Measurements from ENCODE around the gene DHRS7B.
"Not testable (repeated sequence)": the region's sequence is repeated elsewhere in the genome, so short reads cannot be mapped to it uniquely, and the experiment has no call there.

DHRS7B gene

DNA sequence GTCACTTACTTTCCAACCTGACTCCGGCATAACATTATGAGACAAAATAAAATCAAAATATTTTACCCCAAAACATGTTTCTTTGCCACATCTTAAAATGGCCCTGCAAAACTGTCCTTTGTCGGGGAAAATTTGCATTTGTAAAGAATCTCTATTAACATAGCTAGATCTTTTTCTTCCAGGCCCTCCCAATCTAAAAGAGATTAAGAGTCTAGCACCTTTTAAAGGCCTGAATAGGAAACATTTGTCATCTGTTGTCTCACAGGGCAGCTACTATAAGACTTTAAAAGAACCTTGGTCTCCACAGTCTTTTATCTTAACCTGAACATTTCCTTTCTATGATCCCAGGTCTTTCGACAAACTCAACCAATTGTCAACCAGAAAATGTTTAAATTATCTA is 18.1 kb upstream of the DHRS7B start:
- TF ChIP-seq, protein P1, sequence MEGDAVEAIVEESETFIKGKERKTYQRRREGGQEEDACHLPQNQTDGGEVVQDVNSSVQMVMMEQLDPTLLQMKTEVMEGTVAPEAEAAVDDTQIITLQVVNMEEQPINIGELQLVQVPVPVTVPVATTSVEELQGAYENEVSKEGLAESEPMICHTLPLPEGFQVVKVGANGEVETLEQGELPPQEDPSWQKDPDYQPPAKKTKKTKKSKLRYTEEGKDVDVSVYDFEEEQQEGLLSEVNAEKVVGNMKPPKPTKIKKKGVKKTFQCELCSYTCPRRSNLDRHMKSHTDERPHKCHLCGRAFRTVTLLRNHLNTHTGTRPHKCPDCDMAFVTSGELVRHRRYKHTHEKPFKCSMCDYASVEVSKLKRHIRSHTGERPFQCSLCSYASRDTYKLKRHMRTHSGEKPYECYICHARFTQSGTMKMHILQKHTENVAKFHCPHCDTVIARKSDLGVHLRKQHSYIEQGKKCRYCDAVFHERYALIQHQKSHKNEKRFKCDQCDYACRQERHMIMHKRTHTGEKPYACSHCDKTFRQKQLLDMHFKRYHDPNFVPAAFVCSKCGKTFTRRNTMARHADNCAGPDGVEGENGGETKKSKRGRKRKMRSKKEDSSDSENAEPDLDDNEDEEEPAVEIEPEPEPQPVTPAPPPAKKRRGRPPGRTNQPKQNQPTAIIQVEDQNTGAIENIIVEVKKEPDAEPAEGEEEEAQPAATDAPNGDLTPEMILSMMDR (IDR thresholded peaks at IDR 0.05; ENCODE audit: low read depth, low read length, missing control alignments) = no peak

GRCh38 chr17:21113049-21113690 is 13.6 kb upstream of the DHRS7B start:
- H3K4me3 ChIP-seq (replicated peaks; ENCODE audit: low read depth, low read length) = no peak overlapping the region
- DNase-seq (ENCODE audit: extremely low read depth, low read depth) = no peak
- TF ChIP-seq, protein P1 (IDR thresholded peaks at IDR 0.05; ENCODE audit: low read depth, low read length, missing control alignments) = no peak

More for the DNA sequence above, 18.1 kb upstream of the DHRS7B start:
- no peak for DNase-seq (ENCODE audit: extremely low read depth, low read depth)
- H3K4me3 ChIP-seq (replicated peaks; ENCODE audit: low read depth, low read length) = no peak overlapping the region

DNA sequence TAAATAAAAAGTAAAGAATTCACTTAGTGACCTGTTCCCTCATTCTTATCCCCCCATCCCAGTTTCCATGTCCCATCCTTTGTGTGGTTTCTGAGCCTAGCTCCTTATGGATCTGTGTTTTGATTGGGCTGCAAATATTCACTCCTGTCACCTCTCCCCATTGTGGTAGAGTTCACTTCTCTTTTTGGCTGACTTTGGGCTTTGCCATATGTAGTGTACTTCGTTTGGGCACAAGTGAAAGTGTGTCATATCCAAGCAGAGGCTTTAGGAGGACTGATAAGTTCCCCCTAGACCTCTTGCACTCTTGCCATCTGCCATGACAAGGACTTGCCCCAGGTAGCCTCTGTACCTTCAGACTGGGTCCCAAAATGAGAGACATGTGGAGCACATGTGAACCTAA is 13.0 kb upstream of the DHRS7B start:
- no peak for DNase-seq (ENCODE audit: extremely low read depth, low read depth)
- TF ChIP-seq, protein P1 (IDR thresholded peaks at IDR 0.05; ENCODE audit: low read depth, low read length, missing control alignments) = no peak
- no peak overlapping the region for H3K4me3 ChIP-seq (replicated peaks; ENCODE audit: low read depth, low read length)

GRCh38 chr17:21114791-21115190 is 12.0 kb upstream of the DHRS7B start:
- H3K4me3 ChIP-seq (replicated peaks; ENCODE audit: low read depth, low read length); DNase-seq (ENCODE audit: extremely low read depth, low read depth): not testable (repeated sequence)

DNA sequence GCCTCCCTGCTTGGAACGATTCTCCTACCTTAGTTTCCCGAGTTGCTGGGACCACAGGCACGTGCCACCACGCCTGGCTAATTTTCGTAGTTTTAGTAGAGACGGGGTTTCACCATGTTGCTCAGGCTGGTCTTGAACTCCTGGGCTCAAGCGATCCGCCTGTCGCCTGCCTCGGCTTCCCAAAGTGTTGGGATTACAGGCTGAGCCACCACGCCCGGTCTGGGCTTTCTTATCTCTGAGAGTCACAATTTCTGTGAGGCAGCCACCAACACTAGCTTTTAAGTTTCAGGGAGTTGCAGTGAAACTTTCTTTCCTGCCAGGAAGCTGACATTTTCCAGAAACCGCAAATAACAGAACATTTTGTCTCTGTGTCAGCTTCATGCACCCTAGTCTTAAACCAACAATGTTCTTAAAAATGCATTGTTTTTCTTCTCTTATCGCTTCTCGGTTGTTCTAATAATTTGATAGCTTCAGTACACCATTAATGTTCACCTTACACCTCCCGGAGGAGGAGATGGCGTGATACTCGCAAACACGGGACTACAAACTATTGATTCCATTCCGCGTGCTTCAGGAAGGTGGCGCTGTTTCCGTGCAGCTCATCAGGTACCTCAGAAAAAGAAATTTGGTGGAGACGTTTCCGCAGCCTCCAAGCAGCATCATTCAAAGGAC is 7.4 kb upstream of the DHRS7B start:
- no peak overlapping the region for H3K4me3 ChIP-seq (replicated peaks; ENCODE audit: low read depth, low read length)
- DNase-seq (ENCODE audit: extremely low read depth, low read depth) = peak; percentile 39
- TF ChIP-seq, protein P1 (IDR thresholded peaks at IDR 0.05; ENCODE audit: low read depth, low read length, missing control alignments) = peak; percentile 93

- DNase-seq (ENCODE audit: extremely low read depth, low read depth) = no peak
- TF ChIP-seq, protein P1 (IDR thresholded peaks at IDR 0.05; ENCODE audit: low read depth, low read length, missing control alignments) = no peak
These were observed 6.9 kb upstream of the DHRS7B start for GRCh38 chr17:21119919-21120249.

GRCh38 chr17:21124086-21124485 is 2.7 kb upstream of the DHRS7B start:
- DNase-seq (ENCODE audit: extremely low read depth, low read depth) = no peak
- no peak overlapping the region for H3K4me3 ChIP-seq (replicated peaks; ENCODE audit: low read depth, low read length)
- TF ChIP-seq, protein P1 (IDR thresholded peaks at IDR 0.05; ENCODE audit: low read depth, low read length, missing control alignments) = no peak

More at GRCh38 chr17:21119919-21120249, 6.9 kb upstream of the DHRS7B start:
- no peak overlapping the region for H3K4me3 ChIP-seq (replicated peaks; ENCODE audit: low read depth, low read length)

DNA sequence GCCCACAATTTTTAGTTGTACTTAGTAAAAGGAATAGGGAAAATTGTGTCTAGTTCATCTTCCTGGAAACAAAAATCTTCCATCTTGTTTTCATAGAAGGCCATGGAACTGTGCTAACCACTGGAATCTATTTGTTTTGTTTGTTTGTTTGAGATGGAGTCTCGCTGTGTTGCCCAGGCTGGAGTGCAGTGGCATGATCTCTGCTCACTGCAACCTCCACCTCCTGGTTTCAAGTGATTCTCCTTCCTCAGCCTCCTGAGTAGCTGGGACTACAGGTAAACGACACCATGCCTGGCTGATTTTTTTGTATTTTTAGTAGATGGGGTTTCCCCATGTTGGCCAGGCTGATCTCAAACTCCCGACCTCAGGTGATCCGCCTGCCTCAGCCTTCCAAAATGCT is 2.2 kb upstream of the DHRS7B start:
- H3K4me3 ChIP-seq (replicated peaks; ENCODE audit: low read depth, low read length); DNase-seq (ENCODE audit: extremely low read depth, low read depth): not testable (repeated sequence)
